Osteoblast (primary cell): ENCODE measurements around the gene SLC44A5. TPM values are rescaled to one million over a fixed set of nuclear protein-coding genes. Genes with fewer than 3 reads are reported as not detected.

ENCODE experiments used
- DNase-seq: peaks from one replicate; pipeline ENCODE4 v3.0.0; 2011; ENCODE audit warnings: low spot score, mixed read lengths; ENCODE audit not compliant: insufficient read length; ENCODE audit errors: missing footprints
- H2AFZ ChIP-seq: 2 replicates; pipeline ENCODE4 v1.6.0; 2011; ENCODE audit warnings: mild to moderate bottlenecking, low read length
- H3K27ac ChIP-seq: 2 replicates; pipeline ENCODE4 v1.5.1; 2011; ENCODE audit warnings: mild to moderate bottlenecking, low read depth, low read length, moderate library complexity
- H3K27me3 ChIP-seq: 2 replicates; pipeline ENCODE4 v1.6.0; 2012; ENCODE audit warnings: mild to moderate bottlenecking, control low read depth, inconsistent platforms, low read length, moderate library complexity; ENCODE audit not compliant: insufficient read depth
- H3K36me3 ChIP-seq: 2 replicates; pipeline ENCODE4 v1.5.1; 2011; ENCODE audit warnings: mild to moderate bottlenecking, low read length, control low read depth, moderate library complexity; ENCODE audit not compliant: insufficient read depth
- H3K4me1 ChIP-seq: 2 replicates; pipeline ENCODE4 v1.5.1; 2011; ENCODE audit warnings: mild to moderate bottlenecking, low read length, control low read depth, moderate library complexity; ENCODE audit not compliant: insufficient read depth
- H3K4me2 ChIP-seq: 2 replicates; pipeline ENCODE4 v1.6.0; 2011; ENCODE audit warnings: mild to moderate bottlenecking, low read length; ENCODE audit not compliant: insufficient read depth
- H3K4me3 ChIP-seq: fragments of 200-600 bp; sonication (generic); 3 replicates; pipeline ENCODE4 v1.5.1; 2012; ENCODE audit warnings: mild to moderate bottlenecking, low read length, inconsistent platforms; ENCODE audit not compliant: insufficient read depth
- H3K79me2 ChIP-seq: 2 replicates; pipeline ENCODE4 v1.6.0; 2012; ENCODE audit warnings: mild to moderate bottlenecking, low read length, control low read depth, inconsistent platforms; ENCODE audit not compliant: insufficient read depth
- H3K9me3 ChIP-seq: 2 replicates; pipeline ENCODE4 v1.5.1; 2011; ENCODE audit warnings: low read depth, low read length, control low read depth
- H4K20me1 ChIP-seq: 2 replicates; pipeline ENCODE4 v1.6.0; 2012; ENCODE audit warnings: mild to moderate bottlenecking, low read length, control low read depth; ENCODE audit not compliant: insufficient read depth
- total RNA-seq: library from RNA; depleted of rRNA; stranded (reverse); fragments of >200 nt; gene quantifications from 2 replicates; pipeline ENCODE4 v1.2.3, GENCODE V29; 2012
- TF ChIP-seq, protein P1 (sequence below): IDR thresholded peaks from 2 replicates; pipeline ENCODE4 v1.5.1; 2011; ENCODE audit warnings: mild to moderate bottlenecking, low read depth, low read length, moderate library complexity; ENCODE audit errors: extremely low read depth

Gene SLC44A5
- total RNA-seq, 1 donor: 0.36 TPM

- TF ChIP-seq, protein P1, sequence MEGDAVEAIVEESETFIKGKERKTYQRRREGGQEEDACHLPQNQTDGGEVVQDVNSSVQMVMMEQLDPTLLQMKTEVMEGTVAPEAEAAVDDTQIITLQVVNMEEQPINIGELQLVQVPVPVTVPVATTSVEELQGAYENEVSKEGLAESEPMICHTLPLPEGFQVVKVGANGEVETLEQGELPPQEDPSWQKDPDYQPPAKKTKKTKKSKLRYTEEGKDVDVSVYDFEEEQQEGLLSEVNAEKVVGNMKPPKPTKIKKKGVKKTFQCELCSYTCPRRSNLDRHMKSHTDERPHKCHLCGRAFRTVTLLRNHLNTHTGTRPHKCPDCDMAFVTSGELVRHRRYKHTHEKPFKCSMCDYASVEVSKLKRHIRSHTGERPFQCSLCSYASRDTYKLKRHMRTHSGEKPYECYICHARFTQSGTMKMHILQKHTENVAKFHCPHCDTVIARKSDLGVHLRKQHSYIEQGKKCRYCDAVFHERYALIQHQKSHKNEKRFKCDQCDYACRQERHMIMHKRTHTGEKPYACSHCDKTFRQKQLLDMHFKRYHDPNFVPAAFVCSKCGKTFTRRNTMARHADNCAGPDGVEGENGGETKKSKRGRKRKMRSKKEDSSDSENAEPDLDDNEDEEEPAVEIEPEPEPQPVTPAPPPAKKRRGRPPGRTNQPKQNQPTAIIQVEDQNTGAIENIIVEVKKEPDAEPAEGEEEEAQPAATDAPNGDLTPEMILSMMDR: no peak
- no peak for DNase-seq
- Histone ChIP-seq H3K27ac (no peak overlapping the region), H3K9me3 (no peaks in the 10 kb centered on the region), H3K4me2 (no peak overlapping the region), H3K4me1 (no peaks in the 10 kb centered on the region), H3K27me3 (no peaks in the 10 kb centered on the region), H3K4me3 (no peak overlapping the region), H4K20me1 (no peaks in the 10 kb centered on the region), H2AFZ (no peak overlapping the region), H3K79me2 (no peaks in the 10 kb centered on the region), H3K36me3 (no peaks in the 10 kb centered on the region)
Measured at GRCh38 chr1:75641325-75641724, 30.4 kb upstream of the SLC44A5 start.

DNA sequence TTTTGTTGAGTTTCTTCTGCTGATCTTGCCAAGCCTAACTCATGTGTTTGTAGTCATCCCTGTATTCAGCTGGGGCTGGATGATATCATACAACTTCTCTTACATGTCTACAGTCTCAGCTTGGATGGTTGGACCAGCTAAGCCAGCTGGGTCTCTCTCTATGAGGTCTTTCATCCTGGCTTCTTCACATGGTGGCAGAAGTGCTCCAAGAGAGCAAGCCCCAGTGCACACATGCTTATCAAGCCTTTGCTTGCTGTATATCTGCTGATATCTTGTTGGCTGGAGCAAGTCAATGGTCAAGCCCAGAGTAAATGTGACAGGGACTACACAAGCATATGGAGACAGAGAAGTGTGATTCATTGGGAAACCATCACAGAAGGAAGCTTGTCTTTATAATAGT, 29.2 kb upstream of the SLC44A5 start:
- no peaks in the 10 kb centered on the region for H3K4me1 ChIP-seq
- H3K79me2 ChIP-seq: no peaks in the 10 kb centered on the region
- no peaks in the 10 kb centered on the region for H3K36me3 ChIP-seq
- no peak overlapping the region for H2AFZ ChIP-seq
- no peaks in the 10 kb centered on the region for H3K9me3 ChIP-seq
- no peaks in the 10 kb centered on the region for H3K27me3 ChIP-seq
- no peak overlapping the region for H3K4me3 ChIP-seq
- H4K20me1 ChIP-seq: no peaks in the 10 kb centered on the region
- DNase-seq: no peak
- TF ChIP-seq, protein P1: no peak
- no peak overlapping the region for H3K27ac ChIP-seq
- no peak overlapping the region for H3K4me2 ChIP-seq

DNA sequence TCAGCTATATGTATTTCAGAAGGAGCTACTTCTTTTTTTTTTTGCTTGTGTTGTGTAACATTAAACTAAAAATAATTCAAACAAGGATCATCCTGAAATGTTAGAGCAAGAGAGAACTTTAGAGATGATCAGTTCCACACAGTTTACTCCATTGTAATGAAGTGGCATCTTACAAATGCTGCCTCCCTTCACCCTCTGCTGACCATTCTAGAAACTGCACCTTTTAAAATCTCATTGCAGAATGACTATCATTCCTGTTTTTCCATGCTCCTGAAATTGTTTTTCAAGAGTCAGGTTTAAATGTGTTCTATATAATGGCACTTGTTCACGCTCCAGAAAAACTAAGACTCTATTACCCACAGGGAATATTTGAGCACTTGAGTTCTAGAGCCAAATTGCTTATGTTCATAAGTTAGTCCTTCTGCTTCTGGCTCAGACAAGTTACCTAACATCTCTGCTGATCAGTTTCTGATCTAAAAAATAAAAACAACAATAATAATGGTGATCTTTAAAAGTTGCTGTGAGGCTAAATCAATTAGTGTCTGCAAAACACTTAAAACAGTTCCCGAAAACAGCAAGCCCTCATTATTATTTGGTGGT, 21.5 kb upstream of the SLC44A5 start:
- H4K20me1 ChIP-seq: no peaks in the 10 kb centered on the region
- H3K36me3 ChIP-seq: no peaks in the 10 kb centered on the region
- H3K27ac ChIP-seq: no peak overlapping the region
- no peak overlapping the region for H3K4me2 ChIP-seq
- H3K9me3 ChIP-seq: no peaks in the 10 kb centered on the region
- H3K4me3 ChIP-seq: no peak overlapping the region
- H3K27me3 ChIP-seq: no peaks in the 10 kb centered on the region
- TF ChIP-seq, protein P1: peak; percentile 65
- H3K4me1 ChIP-seq: no peaks in the 10 kb centered on the region
- peak; percentile 66 for DNase-seq
- H3K79me2 ChIP-seq: no peaks in the 10 kb centered on the region
- no peak overlapping the region for H2AFZ ChIP-seq

DNA sequence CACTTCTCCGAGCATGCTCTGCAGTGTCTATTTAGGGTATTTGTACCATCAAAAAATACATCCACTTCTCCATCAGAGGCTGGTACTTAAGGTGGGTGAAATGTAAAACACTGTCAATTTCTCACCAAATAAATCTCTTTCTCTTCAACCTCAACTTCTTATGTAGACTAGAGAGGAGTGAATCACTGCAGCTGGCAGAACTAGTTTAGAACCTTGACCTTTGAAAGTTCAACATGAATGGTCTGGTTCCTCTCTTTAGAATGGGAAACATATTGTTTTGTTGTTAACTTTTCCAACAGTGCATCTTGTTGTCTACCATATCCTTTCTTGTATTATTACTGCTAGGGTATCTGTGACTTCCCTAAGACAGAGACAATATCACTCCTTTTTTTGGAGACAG, 20.1 kb upstream of the SLC44A5 start:
- no peak overlapping the region for H3K4me3 ChIP-seq
- no peaks in the 10 kb centered on the region for H3K79me2 ChIP-seq
- H4K20me1 ChIP-seq: no peaks in the 10 kb centered on the region
- DNase-seq: no peak
- TF ChIP-seq, protein P1: no peak
- no peak overlapping the region for H3K27ac ChIP-seq
- no peaks in the 10 kb centered on the region for H3K36me3 ChIP-seq
- no peak overlapping the region for H2AFZ ChIP-seq
- H3K27me3 ChIP-seq: no peaks in the 10 kb centered on the region
- H3K9me3 ChIP-seq: no peaks in the 10 kb centered on the region
- no peaks in the 10 kb centered on the region for H3K4me1 ChIP-seq
- H3K4me2 ChIP-seq: no peak overlapping the region
